Fibroblast of lung (primary cell): ENCODE data around the gene GET3. TPM values are rescaled to one million over a fixed set of nuclear protein-coding genes. Genes with fewer than 3 reads are reported as not detected.

Experiments
- DNase-seq, 2 donors: peaks; one replicate each; pipeline versions ENCODE4 v3.0.0 to v3.0.0-alpha.2; 2010; ENCODE audit warnings: low read depth in 2 of 2
- H2AFZ ChIP-seq: 2 replicates; pipeline ENCODE4 v1.5.1; 2012; ENCODE audit warnings: low read length, control low read depth, inconsistent platforms
- H3K27ac ChIP-seq: 2 replicates; pipeline ENCODE4 v1.5.1; 2011; ENCODE audit warnings: low read length, control low read depth; ENCODE audit not compliant: insufficient read depth
- H3K27me3 ChIP-seq: 2 replicates; pipeline ENCODE4 v1.5.1; 2011; ENCODE audit warnings: mild to moderate bottlenecking, low read length; ENCODE audit not compliant: control insufficient read depth, insufficient read depth
- H3K36me3 ChIP-seq: 2 replicates; pipeline ENCODE4 v1.5.1; 2011; ENCODE audit warnings: low read length; ENCODE audit not compliant: control insufficient read depth, insufficient read depth
- H3K4me1 ChIP-seq: 2 replicates; pipeline ENCODE4 v1.5.1; 2011; ENCODE audit warnings: low read length; ENCODE audit not compliant: control insufficient read depth, insufficient read depth; ENCODE audit errors: extremely low read depth
- H3K4me2 ChIP-seq: 2 replicates; pipeline ENCODE4 v1.5.1; 2011; ENCODE audit warnings: low read length, control low read depth; ENCODE audit not compliant: insufficient read depth; ENCODE audit errors: extremely low read depth
- H3K4me3 ChIP-seq, 4 experiments: fragments of 200-600 bp in 1 of 4; sonication (generic) in 1 of 4; replicated peaks in 1 of 4; 2 replicates each; pipeline ENCODE4 v1.5.1; 2011 to 2016; ENCODE audit warnings: low read length in 4 of 4, low read depth in 3 of 4, mild to moderate bottlenecking in 3 of 4, control low read depth in 2 of 4, inconsistent platforms in 1 of 4, mixed read lengths in 1 of 4; ENCODE audit not compliant: insufficient read depth in 1 of 4; ENCODE audit errors: control extremely low read depth in 1 of 4
- H3K79me2 ChIP-seq: 2 replicates; pipeline ENCODE4 v1.5.1; 2012; ENCODE audit warnings: mild to moderate bottlenecking, low read length, inconsistent platforms; ENCODE audit not compliant: control insufficient read depth, insufficient read depth
- H3K9ac ChIP-seq: 2 replicates; pipeline ENCODE4 v1.5.1; 2011; ENCODE audit warnings: mild to moderate bottlenecking, low read length, control low read depth; ENCODE audit not compliant: insufficient read depth
- H3K9me3 ChIP-seq: 2 replicates; pipeline ENCODE4 v1.5.1; 2012; ENCODE audit warnings: low read depth, low read length; ENCODE audit not compliant: control insufficient read depth, insufficient read depth
- H4K20me1 ChIP-seq: 2 replicates; pipeline ENCODE4 v1.5.1; 2011; ENCODE audit warnings: low read length; ENCODE audit not compliant: control insufficient read depth, insufficient read depth; ENCODE audit errors: extremely low read depth
- EZH2 ChIP-seq: IDR thresholded peaks from 2 replicates; pipeline ENCODE4 v1.5.1; 2012; ENCODE audit warnings: low read length, control low read depth, mild to moderate bottlenecking; ENCODE audit errors: missing control alignments
- polyA plus RNA-seq, 2 donors: library from polyadenylated mRNA; depleted of rRNA in 1 of 2; stranded (reverse) in 1 of 2; unstranded in 1 of 2; fragments of >200 nt; gene quantifications; 2 replicates each; pipeline ENCODE4 v1.2.1, GENCODE V29; 2011 to 2012; ENCODE audit warnings: missing spikeins in 1 of 2
- total RNA-seq: library from RNA; depleted of rRNA; stranded (reverse); fragments of >200 nt; gene quantifications from 2 replicates; pipeline ENCODE4 v1.2.1, GENCODE V29; 2014
- TF ChIP-seq, protein P1 (sequence below), 2 donors: IDR thresholded peaks in 1 of 2; conservative IDR thresholded peaks in 1 of 2; 1 replicate in 1 of 2; 2 replicates in 1 of 2; pipeline ENCODE4 v1.5.1; 2011 to 2012; ENCODE audit warnings: low read length in 2 of 2, control low read depth in 1 of 2, inconsistent platforms in 1 of 2, low read depth in 1 of 2, mild to moderate bottlenecking in 1 of 2

The GET3 gene
- total and polyA plus RNA-seq, 2 donors (not counting 1 experiment from before 2014, with no cell fraction given), result 94.1 to 123 TPM

GRCh38 chr19:12720851-12721655, 16.2 kb upstream of the GET3 start:
- H3K4me3 ChIP-seq, result peak overlapping the region; percentile 67 to 86 (median 80)
- H2AFZ ChIP-seq, result no peak overlapping the region
- DNase-seq, result peak; percentile 22 to 25
- H3K9ac ChIP-seq, result peak overlapping the region; percentile 92
- H3K9me3 ChIP-seq, result no peaks in the 10 kb centered on the region
- H3K27me3 ChIP-seq, result no peaks in the 10 kb centered on the region
- H4K20me1 ChIP-seq, result no peaks in the 10 kb centered on the region
- peaks cover 11% of the 10 kb centered on the region for H3K36me3 ChIP-seq
- peak overlapping the region; percentile 80 for H3K4me2 ChIP-seq
- peaks cover 63% of the 10 kb centered on the region for H3K79me2 ChIP-seq
- peak overlapping the region; percentile 84 for H3K27ac ChIP-seq
- no peak for TF ChIP-seq EZH2
- TF ChIP-seq, protein P1, sequence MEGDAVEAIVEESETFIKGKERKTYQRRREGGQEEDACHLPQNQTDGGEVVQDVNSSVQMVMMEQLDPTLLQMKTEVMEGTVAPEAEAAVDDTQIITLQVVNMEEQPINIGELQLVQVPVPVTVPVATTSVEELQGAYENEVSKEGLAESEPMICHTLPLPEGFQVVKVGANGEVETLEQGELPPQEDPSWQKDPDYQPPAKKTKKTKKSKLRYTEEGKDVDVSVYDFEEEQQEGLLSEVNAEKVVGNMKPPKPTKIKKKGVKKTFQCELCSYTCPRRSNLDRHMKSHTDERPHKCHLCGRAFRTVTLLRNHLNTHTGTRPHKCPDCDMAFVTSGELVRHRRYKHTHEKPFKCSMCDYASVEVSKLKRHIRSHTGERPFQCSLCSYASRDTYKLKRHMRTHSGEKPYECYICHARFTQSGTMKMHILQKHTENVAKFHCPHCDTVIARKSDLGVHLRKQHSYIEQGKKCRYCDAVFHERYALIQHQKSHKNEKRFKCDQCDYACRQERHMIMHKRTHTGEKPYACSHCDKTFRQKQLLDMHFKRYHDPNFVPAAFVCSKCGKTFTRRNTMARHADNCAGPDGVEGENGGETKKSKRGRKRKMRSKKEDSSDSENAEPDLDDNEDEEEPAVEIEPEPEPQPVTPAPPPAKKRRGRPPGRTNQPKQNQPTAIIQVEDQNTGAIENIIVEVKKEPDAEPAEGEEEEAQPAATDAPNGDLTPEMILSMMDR (conservative IDR thresholded peaks at IDR 0.05 in 1 of 2, IDR thresholded peaks at IDR 0.05 in 1 of 2; ENCODE audit: low read depth in 1 of 2, low read length in 2 of 2), result no peak
- peaks cover 11% of the 10 kb centered on the region for H3K4me1 ChIP-seq

GRCh38 chr19:12721656-12722565, 15.4 kb upstream of the GET3 start:
- H3K27ac ChIP-seq, result peak overlapping the region; percentile 84
- peaks cover 8% of the 10 kb centered on the region for H3K36me3 ChIP-seq
- TF ChIP-seq, protein P1 (conservative IDR thresholded peaks at IDR 0.05 in 1 of 2, IDR thresholded peaks at IDR 0.05 in 1 of 2; ENCODE audit: low read depth in 1 of 2, low read length in 2 of 2), result no peak
- no peak for TF ChIP-seq EZH2
- no peaks in the 10 kb centered on the region for H3K27me3 ChIP-seq
- peaks cover 58% of the 10 kb centered on the region for H3K79me2 ChIP-seq
- no peaks in the 10 kb centered on the region for H3K9me3 ChIP-seq
- H2AFZ ChIP-seq, result no peak overlapping the region
- DNase-seq, result peak; percentile 80 to 85
- H3K4me2 ChIP-seq, result peak overlapping the region; percentile 80
- peak overlapping the region; percentile 92 for H3K9ac ChIP-seq
- no peaks in the 10 kb centered on the region for H4K20me1 ChIP-seq
- H3K4me3 ChIP-seq, result peak overlapping the region; percentile 67 to 88 (median 80)
- peaks cover 11% of the 10 kb centered on the region for H3K4me1 ChIP-seq
